ENCODE measurements around the gene ENTPD6.

ENTPD6 gene

DNA sequence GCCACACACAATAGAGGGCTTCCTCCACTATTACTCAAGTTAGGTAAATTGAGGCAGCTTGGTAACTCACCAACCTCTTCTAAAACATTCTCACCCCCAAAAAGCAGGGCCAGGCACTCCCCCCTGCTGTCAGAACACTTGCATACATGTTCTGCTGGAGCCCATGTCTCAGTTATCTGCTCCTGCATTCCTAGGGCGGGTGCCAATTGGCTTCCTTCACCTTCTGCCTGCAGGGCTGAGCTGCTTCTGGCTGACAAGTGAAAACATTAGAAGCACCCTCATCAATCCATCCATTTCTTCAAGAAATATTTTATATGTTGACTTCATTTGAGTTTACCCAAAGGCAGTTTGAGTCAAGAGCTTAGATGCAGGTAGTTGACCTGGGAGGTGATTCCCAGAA is 4.5 kb upstream of the ENTPD6 start:
- no peak for DNase-seq

DNA sequence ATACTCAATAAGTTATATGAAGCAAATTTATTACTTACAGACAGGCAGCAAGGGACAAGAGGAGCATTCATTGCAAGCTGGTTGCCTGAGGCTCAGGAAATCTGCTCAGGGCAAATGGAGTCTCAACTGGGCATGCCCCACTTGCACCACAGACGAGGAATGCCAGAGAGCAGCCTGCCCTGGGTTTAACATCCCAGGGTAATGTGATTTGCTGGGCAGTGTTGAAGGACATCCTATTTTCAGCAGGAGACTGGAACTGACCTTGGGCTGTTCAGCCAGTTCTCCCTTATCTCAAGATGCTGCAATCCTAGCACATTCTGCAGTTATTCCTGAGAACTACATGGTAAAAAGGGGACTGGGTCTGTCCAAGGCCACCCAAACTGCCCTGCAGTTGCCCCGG is 3.8 kb upstream of the ENTPD6 start:
- no peak for DNase-seq

DNA sequence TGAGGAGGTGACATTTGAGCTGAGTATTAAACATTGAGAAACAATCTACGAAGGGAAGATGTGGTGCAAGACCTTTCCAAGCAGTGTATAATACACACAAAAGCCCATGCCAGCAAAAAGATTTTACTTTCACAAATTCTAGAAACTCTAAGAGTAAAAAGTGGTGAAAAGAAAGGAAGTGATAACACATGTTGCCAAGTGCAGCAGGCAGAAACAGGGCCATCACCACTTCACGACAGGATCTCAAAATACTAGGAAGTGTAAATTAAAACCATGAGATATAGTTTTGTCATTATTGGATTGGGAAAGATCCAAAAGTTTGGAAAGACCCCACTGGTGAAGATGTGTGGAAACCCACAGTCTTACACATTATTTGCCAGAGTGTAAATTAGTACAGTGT is 1.7 kb upstream of the ENTPD6 start:
- no peak for DNase-seq

DNA sequence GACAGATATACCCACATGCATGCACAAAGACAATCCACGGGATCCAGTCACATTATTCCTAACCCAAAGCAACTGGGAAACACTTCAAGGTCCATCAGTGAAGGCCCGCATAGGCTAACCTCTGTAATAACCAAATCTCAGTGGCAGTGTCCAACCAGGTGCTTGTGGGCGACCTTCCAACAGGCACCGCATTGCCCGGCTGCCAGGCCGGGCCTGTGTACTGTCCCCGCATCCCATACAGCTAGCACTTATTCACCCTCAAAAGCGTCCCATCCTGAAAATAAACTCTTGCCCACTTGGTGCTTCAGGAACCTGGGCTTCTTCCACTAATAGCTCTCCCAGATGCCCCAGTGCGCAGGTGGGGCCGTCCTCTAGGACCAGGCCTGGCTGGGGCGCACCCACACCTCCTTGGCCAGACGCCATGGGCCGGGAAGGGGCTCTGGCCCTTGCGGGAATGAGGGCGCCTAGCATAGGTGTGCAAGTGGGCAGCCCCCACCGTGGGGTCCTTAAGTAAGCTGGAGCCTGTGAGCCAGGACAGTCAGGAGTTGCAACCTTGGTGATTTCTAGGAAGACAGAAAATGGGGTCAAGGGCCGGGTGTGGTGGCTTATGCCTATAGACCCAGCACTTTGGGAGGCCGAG is 1.1 kb upstream of the ENTPD6 start:
- no peak for DNase-seq

DNA sequence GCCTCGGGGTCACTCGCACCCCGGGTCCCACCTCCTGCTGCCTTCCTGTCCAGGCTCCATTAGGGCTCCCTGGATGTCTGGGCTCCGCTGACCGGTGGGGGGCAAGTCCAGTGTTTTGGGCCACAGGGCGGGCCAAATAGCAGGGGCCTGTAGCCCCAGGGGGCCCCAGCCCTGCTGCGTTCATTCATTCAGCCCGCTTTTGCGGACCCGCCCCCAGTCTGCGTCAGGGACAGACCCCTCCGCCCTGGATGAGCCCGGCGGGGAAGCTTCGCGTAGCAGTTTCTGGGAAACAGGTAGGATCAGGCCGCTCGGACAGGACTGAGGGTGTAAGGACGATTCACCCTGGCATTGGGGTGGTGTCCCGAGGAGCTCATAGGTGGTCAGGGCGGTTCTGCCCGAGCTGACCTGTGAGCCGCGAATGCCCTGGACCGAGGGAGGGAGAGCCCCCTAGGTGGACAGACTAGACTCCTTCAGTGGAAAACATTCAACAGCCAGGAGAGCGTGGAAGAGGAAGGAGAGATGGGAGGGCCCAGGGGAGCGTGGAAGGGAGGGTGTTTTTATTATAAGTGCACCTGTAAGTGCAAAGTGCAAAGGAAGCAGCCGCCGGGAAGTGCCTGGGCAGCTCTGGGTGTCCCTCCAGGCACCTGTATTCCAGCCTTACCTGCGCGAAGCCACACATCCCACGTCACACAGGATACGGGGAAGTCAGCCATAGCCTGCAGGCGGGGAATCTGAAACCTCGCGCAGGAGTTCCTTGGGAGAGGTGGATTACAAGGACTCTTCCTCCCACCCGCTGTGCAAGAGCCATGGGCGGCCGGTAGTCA is 662 bp downstream of the ENTPD6 start:
- DNase-seq: no peak

DNA sequence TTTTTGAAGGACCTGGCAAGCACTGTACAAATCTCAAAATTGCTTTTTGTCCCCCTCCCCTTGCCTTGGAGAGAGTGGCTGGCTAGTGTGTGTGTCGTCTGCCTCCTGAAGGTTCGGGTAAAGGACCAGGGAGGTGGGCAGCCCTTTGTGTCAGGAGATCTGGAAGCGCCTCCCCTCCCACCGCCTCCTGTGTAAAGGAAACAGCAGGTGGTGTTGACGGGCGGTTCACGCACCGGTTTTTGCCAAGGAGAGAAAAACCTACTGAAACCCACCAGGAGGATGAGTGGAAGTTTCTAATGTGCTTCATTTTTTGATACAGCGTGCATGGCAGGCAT is 1.2 kb downstream of the ENTPD6 start:
- DNase-seq: no peak

DNA sequence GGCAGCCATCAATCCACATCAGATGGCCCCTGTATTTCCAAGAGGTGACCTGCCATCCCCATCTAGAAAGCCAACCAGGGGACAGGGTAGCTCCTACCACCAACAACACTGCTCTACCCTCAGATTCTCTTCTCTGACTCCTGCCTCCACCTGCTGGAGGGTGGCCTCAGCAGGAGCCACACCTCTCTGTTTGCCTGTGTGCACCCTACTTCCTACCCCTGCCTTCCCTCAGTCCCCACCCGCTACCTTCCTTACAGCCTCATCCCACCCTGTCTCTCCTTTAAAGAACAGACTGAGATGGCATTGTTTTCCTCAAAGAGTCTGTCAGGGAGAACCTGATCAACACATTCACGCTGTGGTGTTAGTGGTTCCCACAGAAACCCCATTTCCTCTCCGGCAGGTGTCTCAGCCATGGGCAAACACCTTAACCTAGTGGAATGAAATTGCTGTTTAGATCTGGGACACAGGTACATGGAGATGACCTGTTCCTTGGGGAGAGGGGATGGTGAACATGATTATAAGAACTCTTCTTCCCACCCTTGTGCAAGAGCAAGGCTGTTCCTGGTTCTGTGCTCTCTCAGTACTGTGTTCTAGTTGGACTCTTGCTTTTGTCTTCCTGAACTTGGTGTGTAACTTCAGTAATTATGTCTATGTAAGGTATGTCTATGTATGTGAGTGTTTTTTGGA is 1.8 kb downstream of the ENTPD6 start:
- DNase-seq: no peak

DNA sequence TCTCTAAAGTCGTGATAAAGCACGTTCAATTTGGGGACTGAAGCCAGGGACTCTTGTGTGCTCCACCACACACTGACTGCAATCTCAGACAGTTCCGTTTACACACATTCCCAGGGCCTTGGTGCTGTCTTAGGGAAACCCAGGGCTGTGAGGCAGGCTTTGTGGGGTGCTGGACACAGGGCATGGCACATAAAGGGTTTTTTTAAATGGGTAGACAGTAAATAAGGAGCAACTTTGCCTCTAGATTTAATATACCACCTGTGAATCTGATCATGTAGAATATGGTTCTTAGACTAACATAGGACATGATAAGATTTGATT is 2.3 kb downstream of the ENTPD6 start:
- DNase-seq: no peak

DNA sequence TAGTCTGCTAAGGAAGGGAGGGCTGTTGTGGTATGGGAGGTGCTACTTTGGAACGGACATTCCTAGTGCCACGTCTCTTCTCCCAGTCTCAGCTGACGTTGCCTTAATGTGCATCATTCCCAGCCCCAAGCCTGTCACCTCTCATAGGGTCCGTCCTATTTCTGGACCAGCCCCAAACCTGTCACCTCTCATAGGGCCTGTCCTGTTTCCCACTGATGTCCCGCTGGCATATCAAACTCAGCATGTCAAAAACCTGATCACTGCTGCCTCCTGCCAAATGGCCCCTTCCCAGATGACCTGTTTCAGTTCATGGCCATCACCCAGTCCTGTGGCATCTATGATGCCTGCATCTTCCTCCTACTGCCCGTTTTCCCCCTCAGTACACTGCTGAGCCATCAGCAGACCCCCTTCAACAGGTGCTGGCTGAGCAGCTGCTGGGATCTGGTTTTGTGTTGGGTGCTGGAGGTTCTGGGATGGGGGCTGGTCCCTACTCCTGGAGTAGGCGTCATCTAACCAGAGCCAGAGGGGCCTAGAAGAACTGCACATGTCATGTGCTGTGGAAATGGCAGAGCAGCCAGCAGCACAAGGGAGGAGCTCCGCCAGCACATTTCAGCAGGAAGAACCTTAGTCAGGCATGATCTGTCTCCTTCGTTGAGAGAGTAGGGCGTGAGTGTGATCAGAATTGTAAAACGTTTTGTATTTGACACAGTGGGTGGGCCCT is 3.3 kb downstream of the ENTPD6 start:
- DNase-seq: no peak

DNA sequence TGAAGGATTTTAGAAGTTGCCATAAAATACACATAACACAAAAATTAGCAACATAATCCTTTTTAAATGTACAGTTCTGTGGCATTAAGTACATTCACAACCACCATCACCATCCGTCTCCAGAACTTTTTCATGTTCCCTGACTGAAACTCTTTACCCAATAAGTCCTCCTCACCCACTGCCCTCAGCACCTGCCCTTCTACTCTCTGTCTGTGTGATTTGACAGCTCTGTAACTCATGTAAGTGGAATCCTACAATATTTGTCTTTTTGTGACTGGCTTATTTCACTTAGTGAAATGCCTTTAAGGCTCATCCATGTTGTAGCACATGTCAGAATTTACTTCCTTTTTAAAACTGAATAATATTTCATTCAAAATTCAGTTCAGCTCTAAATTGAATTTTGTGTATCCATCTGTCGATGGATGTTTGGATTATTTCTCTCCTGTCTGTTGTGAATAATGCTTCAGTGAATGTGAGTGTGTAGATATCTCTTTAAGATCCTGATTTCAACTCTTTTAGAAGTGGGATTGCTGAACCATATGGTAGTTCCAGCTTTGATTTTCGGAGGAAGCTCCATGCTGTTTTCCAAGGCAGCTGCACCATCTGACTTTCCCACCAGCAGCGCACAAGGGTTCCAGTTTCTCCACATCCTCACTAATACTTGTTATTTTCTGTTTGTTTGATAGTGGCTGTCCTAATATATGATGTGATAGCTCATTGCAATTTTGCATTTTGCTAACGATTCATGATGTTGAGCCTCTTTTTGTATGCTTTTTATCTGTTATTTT is 4.2 kb downstream of the ENTPD6 start:
- no peak for DNase-seq

DNA sequence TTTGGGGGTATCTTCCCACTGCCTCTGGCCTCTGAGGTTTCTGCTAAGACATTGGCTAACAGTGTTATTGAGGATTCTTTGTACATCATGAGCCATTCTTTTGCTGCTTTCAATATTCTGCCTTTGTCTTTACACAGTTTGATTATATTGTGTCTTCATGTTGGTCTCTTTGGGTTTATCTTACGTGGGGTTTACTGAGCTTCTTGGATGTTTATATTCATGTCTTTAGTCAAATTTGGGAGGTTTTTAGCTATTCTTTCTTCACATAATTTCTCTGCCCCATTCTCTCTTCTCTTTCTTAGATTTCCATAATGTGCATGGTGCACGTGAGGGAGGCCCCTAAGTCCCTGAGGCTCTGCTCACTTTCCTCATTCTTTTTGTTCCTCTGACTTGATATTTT is 7.6 kb downstream of the ENTPD6 start:
- DNase-seq: no peak

DNA sequence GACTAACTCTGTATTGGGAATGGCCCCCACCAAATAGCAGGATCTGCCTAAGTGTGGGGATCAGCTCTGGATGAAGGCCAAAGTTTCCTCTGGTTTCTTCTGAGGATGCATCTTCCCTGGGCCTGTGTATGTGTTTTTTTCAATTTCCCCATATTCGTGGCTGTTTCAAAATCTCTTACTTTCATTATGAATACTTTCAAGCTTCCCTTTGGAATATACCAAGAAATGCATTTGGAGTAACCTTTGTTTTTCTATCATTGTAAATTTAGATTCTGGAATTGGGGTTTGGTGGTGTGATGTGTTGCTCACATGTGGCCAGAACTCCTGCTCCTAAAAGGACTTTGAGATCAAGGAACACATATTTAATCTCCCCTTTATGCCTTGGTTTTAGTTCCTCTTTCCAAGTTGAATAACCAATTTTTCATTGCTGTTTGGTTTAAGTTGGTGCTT is 8.4 kb downstream of the ENTPD6 start:
- DNase-seq: no peak

DNA sequence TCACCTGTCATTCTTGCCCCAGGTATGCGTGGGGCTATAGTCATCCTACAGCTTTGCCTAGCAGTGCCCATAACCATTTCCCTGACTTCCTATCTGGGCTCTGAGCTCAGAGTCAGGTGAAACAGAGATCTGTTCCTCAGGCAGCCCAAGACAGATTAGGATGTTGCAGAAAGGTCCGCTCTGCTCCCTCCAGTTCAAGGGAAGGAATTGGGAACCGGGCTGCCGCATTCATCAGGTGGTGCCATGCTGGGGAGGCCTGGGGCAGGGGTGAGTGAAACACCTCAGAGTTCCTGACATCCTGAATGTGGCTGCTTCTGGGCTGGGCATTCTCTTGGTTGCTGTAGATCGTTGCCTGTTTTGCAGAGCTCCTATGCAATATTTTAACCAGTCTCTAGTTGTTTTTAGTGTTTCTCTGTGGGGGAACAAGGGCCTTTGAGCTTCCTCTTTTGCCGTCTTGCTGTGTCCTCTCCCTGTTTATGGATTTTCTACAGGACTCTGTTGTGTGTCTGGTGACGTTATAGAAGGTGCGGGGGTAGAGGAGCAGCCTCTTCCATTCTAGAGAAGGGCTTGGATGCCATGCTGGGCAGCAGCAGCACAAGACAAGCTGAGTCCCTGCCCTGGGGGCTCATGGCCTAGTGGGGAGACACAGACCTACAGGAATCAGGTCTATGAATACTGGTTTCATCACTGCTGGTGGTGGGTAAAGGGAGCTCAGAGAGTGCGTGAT is 9.2 kb downstream of the ENTPD6 start:
- DNase-seq: no peak

DNA sequence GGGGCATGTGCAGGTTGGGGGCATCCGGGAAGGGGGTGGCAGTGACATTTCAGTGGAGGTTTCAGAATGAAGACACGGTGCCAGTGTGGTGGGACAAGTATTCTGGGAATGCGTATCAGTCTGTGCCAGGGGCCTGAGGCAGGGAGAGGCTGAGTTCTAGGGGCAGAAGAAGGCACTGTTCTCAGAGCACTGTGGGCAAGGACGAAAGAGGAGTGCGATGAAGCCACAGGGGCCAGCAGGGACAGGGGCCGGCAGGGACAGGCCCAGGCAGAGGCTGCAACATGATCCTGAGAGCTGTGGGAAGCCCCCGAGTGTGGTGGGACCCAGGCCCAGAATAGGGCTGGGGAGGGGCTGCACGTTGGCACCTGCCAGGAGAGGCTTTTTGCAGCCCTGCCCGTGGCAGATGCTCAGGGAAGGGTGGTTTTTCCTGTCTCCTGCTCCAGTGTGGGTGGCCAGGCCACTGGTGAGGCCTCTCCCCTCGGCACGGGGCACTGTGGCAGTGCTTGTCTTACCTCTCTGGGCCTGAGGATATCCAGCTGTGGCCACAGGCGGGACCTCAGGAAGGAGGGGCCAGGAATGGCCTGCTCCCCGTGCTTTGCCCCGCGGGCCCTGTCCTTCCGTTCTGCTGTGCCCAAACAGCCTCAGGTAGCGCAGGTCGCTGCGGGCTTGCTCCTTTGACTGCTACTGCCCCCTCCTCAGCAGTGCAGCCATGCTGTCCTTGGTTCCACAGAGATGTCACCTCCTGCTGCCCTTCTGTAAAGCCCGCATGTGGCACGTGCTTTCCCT is 10.0 kb downstream of the ENTPD6 start:
- no peak for DNase-seq

DNA sequence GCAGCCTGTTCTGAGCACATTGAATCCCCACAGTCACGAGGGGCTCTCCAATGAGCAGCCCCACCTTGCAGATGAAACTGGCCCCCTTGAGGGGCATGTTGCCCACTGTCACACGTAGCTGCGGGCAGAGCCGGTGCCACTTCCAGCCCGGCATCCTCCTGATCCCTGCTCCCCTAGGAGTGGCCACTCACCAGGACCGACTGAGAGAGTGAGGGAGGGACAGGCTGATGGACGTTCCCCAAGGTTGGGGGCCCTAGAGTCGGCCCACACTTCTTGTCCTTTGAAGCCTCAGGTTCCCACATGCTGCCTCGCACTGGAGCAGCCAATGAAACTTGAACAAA is 10.5 kb downstream of the ENTPD6 start:
- no peak for DNase-seq

DNA sequence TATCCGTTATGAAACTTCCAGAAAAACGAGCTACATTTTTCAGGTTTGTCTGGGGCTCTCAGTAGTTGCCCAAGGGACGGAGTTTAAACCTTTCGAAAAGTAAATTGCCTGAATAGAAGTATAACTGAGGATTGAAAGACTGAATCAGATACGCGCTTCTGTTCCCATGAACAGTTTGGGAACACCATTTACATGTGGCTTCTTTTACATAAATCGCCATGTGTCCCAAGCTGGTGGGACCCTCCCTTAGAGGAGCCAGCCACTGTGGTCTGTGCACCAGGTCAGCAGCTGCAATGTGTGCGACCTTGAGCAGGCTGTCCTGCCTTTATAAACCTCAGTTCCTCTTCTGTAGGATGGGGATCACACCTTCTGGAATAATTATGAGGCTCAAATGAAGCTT is 11.0 kb downstream of the ENTPD6 start:
- DNase-seq: no peak

DNA sequence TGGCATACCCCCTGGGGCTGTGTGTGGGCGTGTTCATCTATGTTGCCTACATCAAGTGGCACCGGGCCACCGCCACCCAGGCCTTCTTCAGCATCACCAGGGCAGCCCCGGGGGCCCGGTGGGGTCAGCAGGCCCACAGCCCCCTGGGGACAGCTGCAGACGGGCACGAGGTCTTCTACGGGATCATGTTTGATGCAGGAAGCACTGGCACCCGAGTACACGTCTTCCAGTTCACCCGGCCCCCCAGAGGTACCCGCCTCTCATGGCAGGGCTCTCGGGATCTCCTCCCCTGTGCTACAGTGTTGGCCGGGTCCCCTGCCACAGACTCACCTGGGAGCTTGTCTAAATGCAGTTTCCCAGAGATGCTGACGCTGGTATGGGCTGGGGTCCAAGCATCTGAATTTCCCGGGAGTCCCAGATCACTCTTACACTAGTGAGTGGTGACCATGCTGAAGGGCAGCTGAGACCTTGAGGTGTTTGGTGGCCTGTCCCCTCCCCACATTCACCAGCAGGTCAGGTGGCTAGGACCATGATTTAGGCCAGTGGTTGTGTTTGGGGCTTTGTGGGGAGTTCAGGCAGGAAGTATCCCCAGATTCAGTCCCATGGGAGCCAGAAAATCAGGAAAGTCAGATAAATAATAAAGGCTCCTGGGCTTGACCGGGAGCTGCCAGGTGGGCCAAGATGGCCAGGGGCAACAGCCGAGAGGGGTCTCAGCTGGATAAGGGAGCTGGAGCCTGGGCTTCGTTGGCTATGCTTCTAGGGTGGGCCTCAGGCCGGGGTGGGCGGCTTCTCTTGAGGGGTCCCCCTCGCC is 11.8 kb downstream of the ENTPD6 start:
- DNase-seq: no peak

DNA sequence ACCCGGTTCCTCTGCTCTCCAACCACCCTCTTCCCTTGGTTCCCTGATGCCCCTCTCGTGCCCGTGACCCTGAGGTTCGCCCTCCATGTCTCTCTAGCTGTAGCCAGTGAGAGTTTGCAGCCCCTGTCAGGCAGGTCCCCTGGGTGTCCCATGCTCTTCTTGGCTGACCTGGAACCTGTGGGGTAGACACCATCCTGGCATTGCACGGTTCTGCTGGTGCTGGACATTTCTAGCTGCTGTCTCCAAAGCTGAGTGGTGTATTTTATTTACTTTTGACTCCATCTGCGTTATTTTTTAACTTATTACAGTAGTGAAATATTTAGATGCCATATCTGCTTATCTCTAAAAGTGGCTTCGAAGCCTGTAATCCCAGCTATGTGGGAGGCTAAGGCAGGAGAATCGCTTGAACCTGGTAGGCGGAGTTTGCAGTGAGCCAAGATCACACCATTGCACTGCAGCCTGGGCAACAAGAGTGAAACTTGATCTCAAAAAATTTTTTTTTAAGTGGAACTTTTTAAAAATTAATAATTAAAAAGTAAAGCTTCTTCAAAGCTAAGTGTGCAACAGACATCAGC is 12.5 kb downstream of the ENTPD6 start:
- no peak for DNase-seq

DNA sequence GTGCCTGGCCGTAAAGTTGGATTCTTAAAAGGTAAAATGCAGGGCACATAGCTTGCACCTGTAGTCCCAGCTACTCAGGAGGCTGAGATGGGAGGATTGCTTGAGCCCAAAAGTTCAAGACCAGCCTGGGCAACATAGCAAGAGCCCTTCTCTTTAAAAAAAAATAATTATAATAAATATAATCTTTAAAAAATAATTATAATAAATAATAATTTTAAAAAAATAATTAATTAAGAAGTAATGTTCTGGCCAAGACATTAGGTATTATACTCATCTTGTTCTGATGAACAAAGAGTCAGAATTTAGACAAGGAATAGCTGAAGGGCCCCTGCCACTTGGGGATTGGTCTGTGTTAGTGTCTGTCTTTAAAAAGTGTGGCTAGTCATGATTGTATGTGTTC is 13.9 kb downstream of the ENTPD6 start:
- DNase-seq: no peak

DNA sequence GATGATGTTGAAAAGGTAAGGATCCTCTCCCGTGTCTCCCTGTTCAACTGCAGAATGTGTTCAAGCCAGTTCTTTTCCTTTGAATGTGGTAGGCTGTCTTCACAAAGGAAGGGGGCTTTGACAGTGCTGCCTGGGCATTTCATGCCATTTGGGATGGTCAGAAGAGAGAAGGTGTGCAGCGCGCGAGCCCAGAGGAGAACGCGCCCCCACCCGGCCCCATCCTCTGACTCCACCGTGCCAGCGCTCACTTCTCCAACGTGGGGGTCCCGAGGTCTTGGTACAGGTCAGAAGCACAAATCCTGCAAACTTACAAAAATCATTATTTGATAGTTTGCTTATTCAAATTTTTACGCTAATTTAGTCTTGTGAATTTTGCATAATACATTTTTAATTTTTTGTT is 14.4 kb downstream of the ENTPD6 start:
- DNase-seq: no peak

Measured in NK-92 treated with Interleukin-12 subunit alpha and Interleukin-12 subunit beta, amount 100 ng/mL, for 24 hours (cell line).